HG03460 (cell line): ENCODE results near the gene NR6A1.
A peak's percentile ranks its signal among the peaks of the same experiment; 100 is the strongest.

Source experiments
- ATAC-seq: cut with Tn5 transposase; IDR thresholded peaks from one replicate; pipeline ENCODE4 v1.9.1; 2021; ENCODE audit not compliant: unreplicated experiment

Gene NR6A1

DNA sequence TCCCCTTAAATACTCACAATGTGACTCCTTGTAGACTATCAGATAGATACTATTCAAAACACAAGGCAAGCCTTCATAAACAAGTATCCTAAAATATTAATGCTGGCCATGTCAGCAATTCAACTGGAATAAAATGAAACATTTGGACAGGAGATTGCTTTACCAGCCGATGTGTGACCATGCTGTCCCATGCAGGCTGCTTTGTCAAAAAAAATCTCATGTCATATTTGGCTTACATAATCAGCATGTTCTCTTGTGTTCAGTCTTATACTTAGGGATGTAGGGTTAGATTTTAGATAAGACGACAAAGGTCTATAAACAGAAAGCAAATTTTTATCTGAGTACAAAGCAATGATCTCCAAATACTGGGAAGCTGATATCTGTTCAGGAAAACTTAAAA, 108.5 kb downstream of the NR6A1 start:
- ATAC-seq, result no peak

DNA sequence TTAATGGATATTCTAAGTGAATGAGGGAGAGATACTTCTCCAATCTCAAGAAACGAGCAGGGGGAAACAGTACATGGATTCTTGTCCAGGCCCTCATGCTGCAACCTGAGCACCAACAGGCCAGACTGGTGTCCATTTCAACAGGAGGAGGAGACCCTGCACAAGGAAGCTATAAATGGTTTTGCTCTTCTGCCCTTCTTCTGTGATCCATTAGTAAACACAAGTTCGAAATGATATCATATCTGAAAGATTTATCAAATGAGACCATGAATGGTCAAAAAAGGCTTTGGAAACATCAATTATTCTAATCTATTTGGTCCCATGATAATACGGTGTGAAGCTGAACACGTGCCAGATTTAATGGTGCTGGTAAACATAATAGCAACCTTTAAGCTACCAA, 109.8 kb downstream of the NR6A1 start:
- ATAC-seq, result no peak

DNA sequence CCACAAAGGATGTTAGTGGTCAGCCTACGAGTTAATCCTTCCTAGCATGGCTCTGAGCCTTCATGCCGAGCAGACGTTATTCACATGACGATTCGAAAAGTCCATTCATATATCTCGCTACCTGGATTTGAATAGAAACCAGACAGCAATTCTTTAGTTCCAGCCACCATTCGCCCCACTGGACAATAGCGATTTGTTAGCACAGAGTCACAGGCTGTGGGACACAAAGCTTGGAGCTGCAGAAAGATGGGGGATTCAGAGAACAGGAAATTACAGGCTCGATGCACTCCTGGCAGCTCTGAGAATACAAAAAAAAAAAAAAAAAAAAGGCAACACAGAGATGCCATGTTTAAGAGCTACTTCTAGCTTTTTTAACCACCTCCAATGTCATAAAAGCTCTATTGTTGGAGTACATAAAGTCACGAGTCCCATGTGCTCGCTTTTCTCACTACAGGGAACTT, 110.7 kb downstream of the NR6A1 start:
- no peak for ATAC-seq

DNA sequence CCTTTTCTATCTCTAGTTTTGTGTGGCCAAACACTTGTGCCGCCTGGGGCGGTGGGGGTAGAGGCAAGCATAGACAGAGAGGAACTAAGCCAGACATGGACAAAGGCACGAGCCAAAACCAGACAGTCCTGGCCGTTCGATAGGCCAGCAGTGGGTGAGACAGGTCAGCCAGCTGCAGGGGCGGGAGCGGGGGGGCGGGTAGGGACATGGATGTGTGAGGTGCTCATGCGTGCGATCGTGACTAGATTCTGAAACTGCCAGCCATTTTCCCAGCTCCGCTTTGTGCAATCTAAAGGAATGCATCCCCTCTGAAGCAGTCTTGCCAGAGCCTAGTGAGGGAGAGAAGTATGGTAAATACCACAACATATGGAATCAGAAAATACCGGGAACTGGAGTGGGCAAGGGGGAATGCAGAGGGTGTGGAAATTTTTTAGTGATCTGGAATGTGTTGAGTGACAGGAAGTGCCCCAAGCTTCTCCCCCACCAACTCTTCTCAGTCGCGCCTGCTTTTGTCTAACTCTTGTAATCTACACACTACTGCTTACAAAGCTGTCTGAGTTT, 111.9 kb downstream of the NR6A1 start:
- ATAC-seq, result peak; percentile 63

DNA sequence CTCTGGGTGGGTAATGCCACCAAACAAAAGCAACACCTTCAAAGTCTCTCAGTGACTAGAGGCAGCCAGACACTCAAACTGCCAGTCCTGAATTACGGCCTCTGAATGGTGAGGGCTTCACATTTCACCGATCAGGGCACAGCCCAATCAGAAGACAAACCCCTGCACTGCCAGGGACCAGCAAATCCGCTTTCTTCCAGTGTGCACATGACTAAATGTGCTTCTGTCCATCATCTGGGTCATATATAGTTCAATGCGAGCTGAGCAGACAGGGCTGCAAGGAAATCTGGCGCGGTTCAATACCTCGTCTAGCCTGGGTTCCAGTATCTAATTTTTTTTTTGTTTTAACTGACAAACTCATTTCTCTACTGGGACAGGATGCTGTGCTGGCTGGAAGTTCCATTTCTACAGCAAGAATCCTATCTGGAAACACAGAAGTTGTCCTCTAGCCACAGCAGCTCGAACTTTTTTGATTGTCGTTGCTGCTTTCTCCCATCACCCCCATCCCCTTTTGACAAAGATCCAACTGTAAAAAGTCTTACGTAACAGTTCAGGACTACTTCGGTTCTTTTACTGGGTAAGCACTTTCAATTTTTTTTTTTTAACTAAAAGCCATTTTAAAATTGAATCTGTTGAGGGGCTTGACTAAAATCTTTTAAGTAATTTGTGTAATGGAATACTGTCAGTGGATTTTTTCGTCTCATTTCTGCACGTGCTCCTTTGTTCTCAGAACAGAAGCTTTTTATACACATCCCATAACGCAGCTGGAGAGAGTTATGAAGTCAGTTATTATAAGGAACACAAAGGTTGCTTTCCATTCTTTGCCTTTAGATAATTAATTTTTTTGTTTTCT, 112.7 kb downstream of the NR6A1 start:
- peak; percentile 86 for ATAC-seq

DNA sequence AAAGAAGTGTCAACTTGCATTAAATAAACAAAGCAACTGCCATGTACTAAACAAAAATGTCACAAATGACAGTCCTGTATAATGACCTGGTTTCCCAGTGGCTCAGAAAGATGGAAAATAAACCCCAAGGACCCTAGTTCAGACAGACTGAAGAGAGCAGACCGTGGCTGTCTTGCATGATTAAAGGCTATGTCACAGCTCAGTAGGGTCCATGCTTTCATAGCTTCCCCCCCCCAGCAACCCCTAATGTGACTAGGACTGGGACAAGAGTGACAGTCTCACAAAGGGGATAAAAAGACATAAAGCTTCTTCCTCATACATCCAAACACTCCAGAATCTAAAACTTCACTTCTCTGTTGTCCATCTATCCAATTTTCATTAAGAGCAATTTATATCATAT, 113.6 kb downstream of the NR6A1 start:
- no peak for ATAC-seq

DNA sequence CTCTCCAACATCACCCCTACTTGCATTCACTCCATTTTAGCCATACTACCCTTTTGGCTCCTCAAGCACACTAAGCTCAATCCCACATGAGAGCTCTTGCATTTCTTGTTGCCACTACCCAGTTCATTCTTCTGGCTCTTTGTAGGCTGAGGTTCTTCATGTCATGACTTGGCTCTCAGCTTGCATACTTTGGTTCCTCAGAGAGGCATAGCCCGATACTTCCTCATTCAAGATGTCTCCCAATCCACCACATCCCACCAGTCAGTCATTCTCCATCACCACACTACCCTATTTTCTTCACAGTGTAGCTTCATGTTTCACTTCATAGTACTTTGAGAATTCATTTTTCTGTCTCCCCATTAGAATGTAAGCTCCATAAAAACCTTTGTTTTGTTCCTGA, 116.7 kb downstream of the NR6A1 start:
- no peak for ATAC-seq

DNA sequence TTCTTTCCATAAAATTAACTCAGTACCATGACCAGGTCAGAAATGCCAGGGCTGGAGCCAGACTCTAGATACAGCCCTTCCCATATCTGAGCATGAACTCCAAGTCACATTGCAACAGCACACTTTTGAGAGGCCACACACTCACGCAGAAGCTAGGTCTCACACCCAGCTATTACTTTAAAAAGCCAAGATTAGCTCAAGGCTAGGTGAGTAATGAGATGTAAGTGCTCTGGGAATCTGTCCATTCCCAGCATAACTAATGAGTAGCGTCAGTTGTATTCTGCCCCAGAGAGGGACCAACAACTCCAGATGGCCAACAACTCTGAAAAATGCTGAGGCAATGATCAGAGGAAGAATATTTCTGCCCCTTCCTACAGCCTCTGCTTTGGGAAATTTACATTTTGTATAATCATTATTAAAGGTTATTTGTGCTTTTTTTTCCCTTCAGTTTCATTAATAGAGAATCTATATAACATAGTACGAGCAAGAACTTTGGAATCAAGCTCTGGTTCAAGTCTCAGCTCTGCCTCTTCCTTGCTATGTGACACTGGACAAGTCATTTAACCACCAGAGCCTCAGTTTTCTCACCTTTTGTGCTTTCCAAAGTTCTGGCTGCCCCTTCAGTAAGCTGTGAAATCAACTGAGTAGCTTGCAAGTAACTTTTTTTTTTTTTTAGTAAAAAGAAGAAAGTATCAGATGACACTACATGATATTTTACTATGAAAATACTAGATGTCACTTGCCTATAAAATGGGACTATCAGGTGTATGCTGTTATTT, 118.3 kb downstream of the NR6A1 start:
- no peak for ATAC-seq

DNA sequence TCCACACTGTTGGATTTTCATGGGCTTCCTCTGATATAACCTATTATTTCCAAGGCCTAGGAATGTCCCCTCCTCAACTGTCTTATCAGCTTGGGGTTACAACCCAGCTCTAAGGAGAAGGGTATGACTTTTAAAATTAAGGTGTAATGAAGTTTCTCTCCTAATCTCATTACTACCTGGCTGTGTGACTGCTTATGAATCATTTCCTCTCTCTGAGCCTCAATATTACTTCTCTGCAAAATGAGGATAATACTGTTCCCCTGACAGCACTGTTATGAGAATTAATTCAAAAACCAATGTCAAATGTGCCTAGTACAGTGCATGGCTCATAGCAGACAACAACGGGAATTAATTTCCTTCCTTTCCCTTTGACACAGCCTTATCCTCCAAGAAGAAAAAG, 118.9 kb downstream of the NR6A1 start:
- no peak for ATAC-seq

DNA sequence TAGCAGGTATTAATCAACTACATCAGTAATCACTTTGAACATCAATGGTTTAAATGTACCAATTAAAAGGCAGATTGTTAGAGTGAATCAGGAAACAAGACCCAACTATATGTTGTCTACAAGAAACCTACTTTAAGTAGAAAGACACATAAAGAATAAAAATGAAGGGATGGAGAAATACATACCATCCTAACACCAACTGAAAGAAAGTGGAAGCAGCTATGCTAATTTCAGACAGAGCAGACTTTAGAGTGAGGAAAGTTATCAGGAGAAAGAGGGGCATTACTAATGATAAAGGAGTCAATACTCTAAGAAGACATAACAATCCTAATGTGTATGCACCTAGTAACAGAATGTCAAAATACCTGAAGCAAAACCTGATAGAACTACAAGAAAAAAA, 125.8 kb downstream of the NR6A1 start:
- no peak for ATAC-seq

DNA sequence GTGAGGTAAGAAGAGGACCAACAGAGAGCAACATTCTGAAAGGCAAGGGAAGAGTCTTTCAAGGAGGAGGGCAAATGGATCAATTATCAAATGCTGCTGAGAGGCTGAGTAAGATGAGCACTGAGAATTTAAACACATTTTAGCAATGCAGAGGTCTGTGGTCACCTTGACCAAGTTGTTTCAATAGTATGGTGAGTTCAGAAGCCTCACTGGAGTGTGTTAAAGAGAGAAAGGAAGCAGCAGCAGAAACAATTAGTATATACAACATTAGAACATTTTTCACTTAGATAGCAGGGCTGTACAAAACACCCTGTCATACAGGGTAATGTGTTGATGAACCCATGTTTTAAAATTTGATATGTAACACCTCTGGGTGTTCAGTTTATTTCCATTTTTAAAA, 131.5 kb downstream of the NR6A1 start:
- ATAC-seq, result no peak

DNA sequence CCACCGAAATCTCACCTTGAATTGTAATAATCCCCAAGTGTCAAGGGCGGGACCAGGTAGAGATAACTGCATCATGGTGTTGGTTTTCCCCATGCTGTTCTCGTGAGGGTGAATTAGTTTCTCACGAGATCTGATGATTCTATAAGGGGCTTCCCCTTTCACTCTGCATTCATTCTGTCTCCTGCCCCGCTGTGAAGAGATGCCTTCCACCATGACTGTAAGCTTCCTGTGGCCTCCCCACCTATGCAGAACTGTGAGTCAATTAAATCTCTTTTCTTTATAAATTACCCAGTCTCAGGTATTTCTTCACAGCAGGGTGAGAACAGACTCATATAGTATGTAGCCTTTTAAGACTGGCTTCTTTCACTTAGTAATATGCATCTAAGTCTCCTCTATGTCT, 135.8 kb downstream of the NR6A1 start:
- no peak for ATAC-seq

DNA sequence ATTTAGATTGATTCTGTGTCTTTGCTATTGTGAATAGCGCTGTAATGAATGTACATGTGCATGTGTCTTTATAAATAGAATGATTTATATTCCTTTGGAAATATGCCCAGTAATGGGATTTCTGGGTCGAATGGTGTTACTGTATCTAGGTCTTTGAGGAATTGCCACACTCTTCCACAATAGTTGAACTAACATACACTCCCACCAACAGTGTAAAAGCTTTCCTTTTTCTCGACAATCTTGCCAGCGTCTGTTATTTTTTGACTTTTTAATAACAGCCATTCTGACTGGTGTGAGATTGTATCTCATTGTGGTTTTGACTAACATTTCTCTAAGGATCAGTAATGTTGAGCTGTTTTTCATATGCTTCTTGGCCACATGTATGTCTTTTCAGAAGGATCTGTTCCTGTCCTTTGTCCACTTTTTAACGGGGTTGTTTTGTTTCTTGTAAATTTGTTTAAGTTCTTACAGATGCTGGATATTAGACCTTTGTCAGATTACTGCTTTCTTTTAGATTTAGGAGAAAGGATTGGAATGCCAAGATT, 139.0 kb downstream of the NR6A1 start:
- no peak for ATAC-seq

DNA sequence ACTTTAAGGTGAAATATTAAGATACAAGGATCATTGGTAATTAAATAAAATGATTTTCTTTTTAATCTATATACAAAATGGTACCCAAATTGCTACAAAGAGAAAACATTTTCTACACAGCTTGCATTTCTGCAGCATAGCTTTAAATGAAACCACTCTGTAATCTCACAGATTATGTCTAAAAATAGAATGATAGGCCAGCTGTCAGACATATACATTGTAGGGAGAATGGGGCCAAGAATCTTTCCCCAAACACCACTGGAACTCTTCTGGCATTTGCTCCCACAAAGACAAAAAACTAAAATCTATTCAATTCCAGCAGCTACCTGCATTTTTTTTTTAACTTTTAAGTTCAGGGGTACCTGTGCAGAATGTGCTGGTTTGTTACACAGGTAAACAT, 139.8 kb downstream of the NR6A1 start:
- no peak for ATAC-seq

DNA sequence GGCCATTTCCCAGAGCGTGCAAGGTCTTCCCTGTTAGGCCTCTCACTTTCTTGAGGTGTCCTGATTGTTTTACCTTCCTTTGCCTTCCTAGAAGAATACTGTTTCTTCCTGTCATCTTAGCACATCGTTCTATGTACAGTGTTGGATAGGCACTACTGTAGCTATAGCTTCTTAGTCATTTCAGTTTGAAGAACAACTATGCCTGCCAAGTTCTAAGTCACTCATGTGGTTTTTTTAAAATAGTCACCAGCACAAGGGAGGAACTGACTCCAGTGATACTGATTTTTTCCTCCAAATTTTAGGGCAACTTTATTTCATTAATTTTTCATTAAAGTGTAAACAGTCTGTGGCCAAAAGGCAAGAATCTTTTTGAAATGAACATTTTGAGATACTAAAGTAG, 141.5 kb downstream of the NR6A1 start:
- ATAC-seq, result no peak

DNA sequence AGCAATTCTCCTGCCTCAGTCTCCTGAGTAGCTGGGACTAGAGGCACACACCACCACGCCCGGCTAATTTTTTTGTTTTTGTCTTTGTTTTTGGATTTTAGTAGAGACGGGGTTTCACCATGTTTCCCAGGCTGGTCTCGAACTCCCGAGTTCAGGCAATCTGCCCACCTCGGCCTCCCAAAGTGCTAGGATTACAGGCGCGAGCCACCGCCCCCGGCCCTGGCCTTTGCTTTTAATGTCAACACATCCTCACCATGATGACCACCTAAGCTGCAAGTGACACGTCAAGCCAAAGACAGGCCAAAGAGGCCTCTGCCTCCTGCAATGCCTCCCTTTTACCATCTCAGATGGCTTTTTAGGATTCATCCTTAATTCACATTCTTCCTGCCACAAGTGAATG, 142.4 kb downstream of the NR6A1 start:
- ATAC-seq, result no peak

DNA sequence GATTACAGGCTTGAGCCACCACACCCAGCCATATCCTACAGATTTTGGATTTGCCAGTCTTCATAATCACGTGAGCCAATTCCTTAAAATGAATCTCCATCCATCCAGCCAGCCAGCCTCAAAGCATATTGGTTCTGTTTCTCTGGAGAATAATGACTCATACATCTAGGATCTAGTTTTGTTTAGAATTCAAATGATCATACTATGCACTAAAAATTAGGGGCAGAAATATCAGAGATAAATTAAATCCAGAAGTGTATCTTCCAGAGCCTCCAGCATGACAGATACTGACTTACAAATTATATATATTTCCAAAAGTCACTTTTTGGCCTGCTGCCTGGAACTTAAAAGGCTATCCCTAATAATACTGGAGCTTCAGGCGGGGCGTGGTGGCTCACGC, 144.8 kb downstream of the NR6A1 start:
- ATAC-seq, result no peak

DNA sequence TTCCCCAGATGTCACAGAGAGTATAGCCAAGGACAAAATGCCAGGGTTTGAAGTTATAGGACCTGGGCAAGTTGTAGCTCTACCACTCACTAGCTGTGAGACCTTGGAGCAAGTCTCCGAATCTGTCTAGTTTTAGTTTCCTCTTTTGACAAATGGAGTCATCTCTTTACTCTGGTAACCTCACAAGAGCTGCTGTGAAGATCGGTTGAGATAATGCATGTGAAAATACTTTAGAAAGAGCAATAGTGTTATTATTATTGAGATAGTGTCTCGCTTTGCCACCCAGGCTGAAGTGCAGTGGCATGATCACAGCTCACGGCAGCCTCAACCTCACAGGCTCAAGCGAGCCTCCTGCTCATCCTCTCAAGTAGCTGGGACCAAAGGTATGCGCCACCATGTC, 146.0 kb downstream of the NR6A1 start:
- ATAC-seq, result no peak

DNA sequence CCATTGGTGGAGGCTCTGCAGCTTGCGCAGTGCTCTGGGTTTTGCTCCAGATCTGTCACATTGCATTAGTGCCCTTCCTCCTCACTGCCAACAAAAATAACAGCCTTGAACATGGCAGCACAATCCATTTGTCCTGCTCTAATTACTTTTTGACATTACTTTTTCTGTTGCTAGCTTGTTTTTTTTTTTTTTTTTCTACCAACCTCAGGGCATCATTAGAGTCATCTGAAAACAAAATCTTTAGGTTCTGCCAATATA, 146.4 kb downstream of the NR6A1 start:
- no peak for ATAC-seq

DNA sequence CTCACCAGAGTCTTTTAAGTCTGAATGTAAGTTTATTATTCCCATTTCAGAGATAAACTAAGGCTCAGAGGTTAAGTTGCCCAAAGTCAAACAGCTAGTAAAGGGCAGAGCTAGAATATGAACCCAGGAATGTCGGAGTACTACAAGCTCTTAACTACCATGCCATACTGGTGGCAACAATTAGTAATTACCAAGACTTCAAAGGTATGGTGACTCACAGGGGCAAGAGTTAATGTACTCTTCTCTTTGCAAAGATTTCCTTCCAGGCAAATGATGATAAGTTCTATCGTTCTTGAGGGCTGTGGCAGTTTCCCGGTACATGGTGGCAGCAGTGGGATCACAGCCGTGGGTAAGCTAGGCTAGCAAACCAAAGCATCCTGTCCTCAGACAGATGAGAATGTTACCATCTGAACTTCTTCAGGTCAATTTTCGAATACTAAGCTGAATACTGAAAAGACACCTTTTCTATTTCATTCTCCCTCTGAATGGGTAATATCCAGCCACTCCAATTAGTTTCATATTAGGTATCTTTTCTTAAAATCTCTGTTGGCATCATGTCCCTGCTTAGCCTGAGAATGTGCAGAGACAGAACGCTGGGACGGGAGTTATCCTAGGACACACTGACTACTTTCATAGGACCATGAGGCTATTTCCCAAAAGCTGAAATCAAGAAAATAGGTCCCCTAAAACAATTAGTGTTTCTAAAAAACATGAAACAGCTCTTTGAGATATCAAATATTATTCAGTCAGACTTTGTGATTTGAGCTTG, 147.0 kb downstream of the NR6A1 start:
- ATAC-seq, result no peak

DNA sequence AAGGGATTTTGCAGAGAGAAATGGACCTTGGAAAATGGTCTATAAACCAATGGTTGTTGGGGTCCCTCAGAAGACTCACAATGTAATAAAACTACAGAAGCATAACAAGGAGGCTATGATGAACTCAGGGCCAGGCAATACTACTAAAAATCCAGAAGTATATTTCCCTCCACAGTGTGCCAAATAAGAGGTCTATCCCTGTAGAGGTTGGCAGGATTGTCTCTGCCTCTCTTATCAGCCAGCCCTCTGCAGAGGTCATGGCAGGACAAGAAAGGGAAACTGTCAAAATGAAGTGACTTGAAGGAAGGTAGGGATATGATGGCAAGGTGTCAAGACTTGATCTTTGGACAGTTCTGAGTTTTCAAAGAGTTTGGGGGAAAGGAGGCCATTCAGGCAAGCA, 148.2 kb downstream of the NR6A1 start:
- no peak for ATAC-seq
